B cell (primary cell): Measurements from ENCODE around the gene FEZF2. TPM values are rescaled to one million over a fixed set of nuclear protein-coding genes. Genes with fewer than 3 reads are reported as not detected.

Experiments used
- ATAC-seq: fragments of 200-7000 bp; cut with Tn5 transposase; one replicate; pipeline ENCODE4 v1.10.0; 2021; ENCODE audit warnings: low read depth, mild to moderate bottlenecking, moderate number of reproducible peaks, moderate library complexity
- CTCF ChIA-PET: fragments of 350-600 bp; sonication (Branson Sonifier 250); formaldehyde crosslinking; loops from one replicate; lab custom pipeline; 2021; ENCODE audit warnings: antibody characterized with exemption, inconsistent platforms; lab: Charles Lee
- POLR2A ChIA-PET: fragments of 350-600 bp; sonication (Branson Sonifier 250); formaldehyde crosslinking; loops from one replicate; lab custom pipeline; 2021; ENCODE audit warnings: antibody characterized with exemption; lab: Charles Lee
- DNase-seq: peaks from one replicate; pipeline ENCODE4 v3.0.0; 2013
- H2AFZ ChIP-seq: 2 replicates; pipeline ENCODE4 v1.6.1; 2012; ENCODE audit warnings: mild to moderate bottlenecking, low read depth, low read length; ENCODE audit not compliant: insufficient read depth, poor library complexity, severe bottlenecking
- H3K27ac ChIP-seq, 2 donors: 1 replicate in 1 of 2; 2 replicates in 1 of 2; pipeline ENCODE4 v1.5.1; 2012 to 2013; ENCODE audit warnings: low read length in 2 of 2, mild to moderate bottlenecking in 2 of 2, moderate library complexity in 1 of 2
- H3K27me3 ChIP-seq, 4 experiments: fragments of 200-600 bp in 1 of 4; sonication (generic) in 1 of 4; replicated peaks in 1 of 4; 1 replicate in 2 of 4; 2 replicates in 2 of 4; pipeline versions ENCODE4 v1.6.1 to v1.7.0; 2013 to 2016; ENCODE audit warnings: low read length in 3 of 4, mild to moderate bottlenecking in 2 of 4, mixed read lengths in 1 of 4, moderate library complexity in 1 of 4; ENCODE audit not compliant: insufficient read depth in 4 of 4, control insufficient read depth in 3 of 4; ENCODE audit errors: control extremely low read depth in 1 of 4
- H3K36me3 ChIP-seq, 2 experiments: replicated peaks in 1 of 2; 1 replicate in 1 of 2; 2 replicates in 1 of 2; pipeline versions ENCODE4 v1.6.1 to v1.7.1; 2013; ENCODE audit warnings: low read length in 1 of 2; ENCODE audit not compliant: insufficient read depth in 2 of 2, control insufficient read depth in 1 of 2; ENCODE audit errors: control extremely low read depth in 1 of 2, extremely low read depth in 1 of 2
- H3K4me1 ChIP-seq, 2 donors: fragments of 200-600 bp in 1 of 2; sonication (generic) in 1 of 2; 1 replicate in 1 of 2; 2 replicates in 1 of 2; pipeline versions ENCODE4 v1.5.1 to v1.6.1; 2013 to 2017; ENCODE audit warnings: low read length in 2 of 2; ENCODE audit not compliant: control insufficient read depth in 2 of 2, insufficient read depth in 2 of 2
- H3K4me2 ChIP-seq: replicated peaks from 2 replicates; pipeline ENCODE3; 2012; ENCODE audit warnings: mild to moderate bottlenecking, low read depth, low read length; ENCODE audit not compliant: poor library complexity, severe bottlenecking
- H3K4me3 ChIP-seq, 5 experiments: fragments of 200-600 bp in 1 of 5; sonication (generic) in 1 of 5; 1 replicate in 3 of 5; 2 replicates in 2 of 5; pipeline versions ENCODE4 v1.5.1 to v1.7.0; 2011 to 2016; ENCODE audit warnings: low read length in 4 of 5, mild to moderate bottlenecking in 4 of 5, low read depth in 2 of 5, control low read depth in 1 of 5, moderate library complexity in 1 of 5; ENCODE audit not compliant: insufficient read depth in 1 of 5; ENCODE audit errors: control extremely low read depth in 1 of 5, extremely low read depth in 1 of 5
- H3K79me2 ChIP-seq: fragments of 200-600 bp; sonication (generic); one replicate; pipeline ENCODE4 v1.6.0; 2016; ENCODE audit warnings: low read length; ENCODE audit not compliant: control insufficient read depth, insufficient read depth
- H3K9ac ChIP-seq: fragments of 200-600 bp; sonication (generic); 2 replicates; pipeline ENCODE4 v1.6.1; 2017; ENCODE audit warnings: mild to moderate bottlenecking, low read length, moderate library complexity
- H3K9me3 ChIP-seq, 3 donors: one replicate each; pipeline versions ENCODE4 v1.6.1 to v1.7.1; 2013; ENCODE audit warnings: low read length in 2 of 3; ENCODE audit not compliant: control insufficient read depth in 2 of 3, insufficient read depth in 1 of 3; ENCODE audit errors: control extremely low read depth in 1 of 3
- H4K20me1 ChIP-seq: 2 replicates; pipeline ENCODE4 v1.6.0; 2012; ENCODE audit warnings: mild to moderate bottlenecking, low read length; ENCODE audit not compliant: insufficient read depth, control insufficient read depth, poor library complexity, severe bottlenecking
- H3K27ac Mint-ChIP-seq: one replicate; pipeline ENCODE4 v1.8.0; 2021; ENCODE audit warnings: mixed read lengths
- H3K27me3 Mint-ChIP-seq: one replicate; pipeline ENCODE4 v1.8.0; 2021; ENCODE audit warnings: mixed read lengths
- H3K4me1 Mint-ChIP-seq: one replicate; pipeline ENCODE4 v1.8.0; 2021; ENCODE audit warnings: mixed read lengths
- H3K4me3 Mint-ChIP-seq: one replicate; pipeline ENCODE4 v1.8.0; 2021; ENCODE audit warnings: mixed read lengths
- H3K9me3 Mint-ChIP-seq: one replicate; pipeline ENCODE4 v1.8.0; 2022; ENCODE audit warnings: mixed read lengths; ENCODE audit not compliant: insufficient read depth
- EZH2 ChIP-seq: IDR thresholded peaks from 2 replicates; pipeline ENCODE4 v1.6.1; 2012; ENCODE audit warnings: borderline replicate concordance, low read depth, mild to moderate bottlenecking, moderate library complexity, low read length; ENCODE audit not compliant: insufficient read depth, poor library complexity, severe bottlenecking
- WGBS: methylation state at CpG from one replicate; pipeline ENCODE4 v1.1.5; 2013; ENCODE audit warnings: missing lambda C conversion rate; ENCODE audit not compliant: insufficient coverage; 5-methylcytosine and 5-hydroxymethylcytosine counted together
- intact Hi-C: fragments of 100-400 bp; cut with micrococcal nuclease; formaldehyde crosslinking; loops from one replicate; pipeline ENCODE4 v1.10.0; 2022
- polyA plus RNA-seq: library from polyadenylated mRNA; depleted of rRNA; stranded (reverse); fragments of >200 nt; gene quantifications from 2 replicates; pipeline ENCODE4 v1.2.3, GENCODE V29; 2012
- total RNA-seq, 2 donors: library from RNA; stranded (reverse); fragments of 120-200 nt in 1 of 2; gene quantifications; 1 replicate in 1 of 2; 2 replicates in 1 of 2; pipeline versions ENCODE4 v1.2.3 to v1.2.4, GENCODE V29; 2013 to 2022
- TF ChIP-seq, protein P1 (sequence below): fragments of 200-600 bp; IDR thresholded peaks from one replicate; pipeline ENCODE4 v1.8.0; 2022; ENCODE audit warnings: antibody characterized with exemption, mild to moderate bottlenecking

The FEZF2 gene
- total and polyA plus RNA-seq, 2 donors (not counting 1 experiment from before 2014, with no cell fraction given) = not detected

GRCh38 chr3:62361261-62361660 is 12.1 kb downstream of the FEZF2 start:
- H3K27ac ChIP-seq = no peak overlapping the region
- H3K4me2 ChIP-seq = no peak overlapping the region
- H3K4me1 Mint-ChIP-seq = no peaks in the 10 kb centered on the region
- no peak overlapping the region for H3K27ac Mint-ChIP-seq
- ATAC-seq (no peak), DNase-seq (no peak)
- POLR2A ChIA-PET = no interaction called here
- WGBS = no CpG with 5 or more reads among the region's 3 CpGs
- intact Hi-C loops = no loop called here
- H3K9me3 ChIP-seq = peaks cover 0 to 6% (median 0%) of the 10 kb centered on the region in 3 donors
- H3K79me2 ChIP-seq = no peaks in the 10 kb centered on the region
- H3K36me3 ChIP-seq = no peaks in the 10 kb centered on the region
- CTCF ChIA-PET = no interaction called here
- no peak overlapping the region for H3K9ac ChIP-seq
- H3K27me3 ChIP-seq = peaks cover 0 to 7% (median 0%) of the 10 kb centered on the region in 4 experiments
- H3K4me3 ChIP-seq = no peak overlapping the region
- peaks cover 27% of the 10 kb centered on the region for H3K27me3 Mint-ChIP-seq
- peaks cover 10% of the 10 kb centered on the region for H3K9me3 Mint-ChIP-seq
- no peaks in the 10 kb centered on the region for H3K4me1 ChIP-seq
- TF ChIP-seq EZH2 = no peak
- TF ChIP-seq, protein P1, sequence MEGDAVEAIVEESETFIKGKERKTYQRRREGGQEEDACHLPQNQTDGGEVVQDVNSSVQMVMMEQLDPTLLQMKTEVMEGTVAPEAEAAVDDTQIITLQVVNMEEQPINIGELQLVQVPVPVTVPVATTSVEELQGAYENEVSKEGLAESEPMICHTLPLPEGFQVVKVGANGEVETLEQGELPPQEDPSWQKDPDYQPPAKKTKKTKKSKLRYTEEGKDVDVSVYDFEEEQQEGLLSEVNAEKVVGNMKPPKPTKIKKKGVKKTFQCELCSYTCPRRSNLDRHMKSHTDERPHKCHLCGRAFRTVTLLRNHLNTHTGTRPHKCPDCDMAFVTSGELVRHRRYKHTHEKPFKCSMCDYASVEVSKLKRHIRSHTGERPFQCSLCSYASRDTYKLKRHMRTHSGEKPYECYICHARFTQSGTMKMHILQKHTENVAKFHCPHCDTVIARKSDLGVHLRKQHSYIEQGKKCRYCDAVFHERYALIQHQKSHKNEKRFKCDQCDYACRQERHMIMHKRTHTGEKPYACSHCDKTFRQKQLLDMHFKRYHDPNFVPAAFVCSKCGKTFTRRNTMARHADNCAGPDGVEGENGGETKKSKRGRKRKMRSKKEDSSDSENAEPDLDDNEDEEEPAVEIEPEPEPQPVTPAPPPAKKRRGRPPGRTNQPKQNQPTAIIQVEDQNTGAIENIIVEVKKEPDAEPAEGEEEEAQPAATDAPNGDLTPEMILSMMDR = no peak
- H4K20me1 ChIP-seq = no peaks in the 10 kb centered on the region
- no peak overlapping the region for H3K4me3 Mint-ChIP-seq
- H2AFZ ChIP-seq = no peak overlapping the region

DNA sequence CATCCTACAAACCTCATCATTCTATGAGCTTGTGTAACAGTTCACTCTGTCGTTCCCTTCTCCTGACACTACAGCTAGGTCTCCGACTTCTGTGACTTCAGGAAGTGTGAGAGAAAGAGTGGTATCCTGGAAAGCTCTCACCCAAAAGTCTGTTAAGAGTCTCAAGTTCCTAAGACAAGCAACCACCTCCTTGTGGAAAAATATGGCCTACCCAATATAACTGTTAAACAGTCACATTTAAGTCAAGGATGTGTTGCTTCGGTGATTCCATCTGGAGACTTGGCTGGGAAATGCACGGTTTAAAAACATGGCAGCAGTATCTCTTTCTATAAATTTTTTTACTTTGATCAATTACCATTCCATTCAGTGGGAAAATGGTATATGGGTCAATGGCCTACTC is 13.8 kb downstream of the FEZF2 start:
- no peak for TF ChIP-seq EZH2
- TF ChIP-seq, protein P1 = no peak
- H3K9ac ChIP-seq = no peak overlapping the region
- intact Hi-C loops = no loop called here
- no peak overlapping the region for H2AFZ ChIP-seq
- DNase-seq (no peak), ATAC-seq (no peak)
- no peaks in the 10 kb centered on the region for H3K4me1 ChIP-seq
- H3K79me2 ChIP-seq = no peaks in the 10 kb centered on the region
- Mint-ChIP-seq H3K4me1 (no peaks in the 10 kb centered on the region), H3K27ac (no peak overlapping the region), H3K4me3 (no peak overlapping the region), H3K9me3 (peaks cover 10% of the 10 kb centered on the region), H3K27me3 (peaks cover 15% of the 10 kb centered on the region)
- no peaks in the 10 kb centered on the region for H3K27me3 ChIP-seq
- no CpG with 5 or more reads among the region's 4 CpGs for WGBS
- ChIA-PET CTCF (no interaction called here), POLR2A (no interaction called here)
- no peaks in the 10 kb centered on the region for H4K20me1 ChIP-seq
- H3K4me3 ChIP-seq = no peak overlapping the region
- H3K36me3 ChIP-seq = no peaks in the 10 kb centered on the region
- H3K9me3 ChIP-seq = peaks cover 0 to 6% (median 0%) of the 10 kb centered on the region in 3 donors
- H3K4me2 ChIP-seq = no peak overlapping the region
- H3K27ac ChIP-seq = no peak overlapping the region
